ENCODE data around the gene HSF5.

- TF ChIP-seq PHF8 (IDR thresholded peaks at IDR 0.05; ENCODE audit: borderline replicate concordance, low read depth) (no peak), CTCF (IDR thresholded peaks at IDR 0.05) (no peak)
Observed at GRCh38 chr17:58534331-58534730, 46.1 kb upstream of the HSF5 start.

All from A549 (cell line).